NCI-H187 treated with DMSO at 0.1 percent for 48 hours (cell line): ENCODE results near the gene HDAC4.

ENCODE experiments used
- DNase-seq: peaks from one replicate; lab custom pipeline; 2025; lab: John Stamatoyannopoulos, UW

HDAC4 gene

DNA sequence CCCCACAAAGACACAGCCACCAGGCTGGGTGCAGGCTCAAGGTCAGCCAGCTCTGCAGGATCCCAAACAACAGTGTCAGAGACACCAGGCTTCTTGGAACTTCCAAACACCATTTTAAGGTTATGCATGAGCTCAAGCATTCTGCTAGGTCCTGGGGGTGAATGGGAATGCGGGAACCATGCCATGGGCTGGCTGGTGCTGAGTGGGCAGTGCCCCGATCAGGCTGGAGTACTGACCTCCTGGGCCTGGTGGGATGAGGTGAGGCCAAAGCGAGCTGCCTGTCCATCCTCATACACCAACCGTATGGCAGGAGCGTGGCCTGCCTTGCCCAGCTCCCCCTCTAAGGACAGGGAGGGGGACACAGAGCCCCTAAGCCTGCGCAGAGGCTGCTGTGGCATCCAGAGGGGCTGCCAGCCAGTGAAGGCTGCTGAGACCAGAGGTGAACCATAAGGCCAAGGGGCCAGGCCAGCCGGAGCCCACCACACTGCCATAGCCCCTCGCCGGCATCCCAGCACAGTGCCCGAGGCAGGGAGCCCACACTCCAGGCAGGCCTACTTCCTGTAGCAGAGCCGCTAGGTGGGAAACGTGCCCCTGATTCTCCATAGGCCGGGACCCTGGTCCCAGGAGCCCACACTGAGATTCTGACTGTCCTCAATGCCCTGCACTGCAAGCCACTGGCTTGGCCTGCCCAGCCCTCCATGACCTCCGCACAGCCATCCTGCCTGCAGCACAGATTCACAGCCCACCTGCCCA, 135.0 kb downstream of the HDAC4 start:
- no peak for DNase-seq

- DNase-seq, result no peak
Measured at GRCh38 chr2:239264838-239265651, 135.8 kb downstream of the HDAC4 start.

DNA sequence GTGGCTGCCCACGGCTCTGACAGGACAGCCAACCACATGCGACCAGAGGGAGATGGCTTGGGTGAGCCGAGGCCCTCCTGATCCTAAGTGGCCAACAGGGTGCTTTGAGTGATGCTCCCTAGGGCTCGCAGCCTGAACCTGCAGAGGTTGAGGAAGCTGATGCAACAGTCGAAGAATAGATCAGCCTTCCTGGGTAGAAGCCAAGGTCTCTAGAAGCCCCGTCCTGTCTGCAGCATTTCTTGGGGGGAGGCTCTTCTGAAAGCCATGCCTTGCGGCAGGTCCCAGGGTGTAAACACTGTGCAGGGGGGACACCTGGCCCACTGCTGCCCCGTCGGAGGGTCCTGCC, 136.4 kb downstream of the HDAC4 start:
- no peak for DNase-seq

DNA sequence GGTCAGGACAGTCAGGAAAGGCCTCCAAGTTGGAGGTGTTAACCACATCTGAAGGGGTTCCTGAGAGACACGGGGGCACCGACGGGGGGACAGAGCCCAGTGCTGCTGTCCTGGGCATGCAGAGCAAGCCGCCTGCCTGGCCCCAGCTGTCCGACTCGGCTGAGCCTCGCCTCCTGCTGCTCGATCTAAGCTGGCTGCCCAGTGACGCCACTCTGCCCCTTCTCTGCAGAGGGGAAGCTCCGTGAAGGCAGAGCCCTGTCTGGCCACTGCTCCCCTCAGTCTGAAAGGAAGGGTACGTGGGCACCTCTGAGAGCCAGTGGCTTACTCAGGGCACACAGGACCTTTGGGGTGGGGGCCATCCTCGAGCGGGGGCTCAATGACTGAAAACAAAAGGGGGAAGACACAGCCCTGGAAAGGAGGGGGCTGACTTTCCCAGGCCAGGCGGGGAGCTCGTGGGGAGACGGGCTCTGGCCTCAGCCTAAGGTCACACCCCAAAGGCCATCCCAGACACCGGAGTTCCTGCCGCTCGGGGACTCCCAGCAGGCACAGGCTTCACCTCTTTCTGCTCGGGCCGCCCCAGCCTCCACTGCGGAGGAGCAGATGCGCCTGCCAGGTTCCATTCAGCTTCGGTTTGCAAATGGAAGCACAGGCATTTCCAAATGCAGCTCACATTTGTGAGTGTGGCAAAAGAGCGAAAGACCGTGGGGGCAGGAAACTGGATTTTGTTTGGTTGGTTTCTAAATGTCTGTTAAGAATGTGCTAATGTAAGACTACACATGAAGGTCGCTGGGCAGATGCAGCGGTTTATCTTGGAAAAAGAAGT, 136.9 kb downstream of the HDAC4 start:
- DNase-seq, result no peak

GRCh38 chr2:239263231-239263630, 137.6 kb downstream of the HDAC4 start:
- DNase-seq, result no peak

DNA sequence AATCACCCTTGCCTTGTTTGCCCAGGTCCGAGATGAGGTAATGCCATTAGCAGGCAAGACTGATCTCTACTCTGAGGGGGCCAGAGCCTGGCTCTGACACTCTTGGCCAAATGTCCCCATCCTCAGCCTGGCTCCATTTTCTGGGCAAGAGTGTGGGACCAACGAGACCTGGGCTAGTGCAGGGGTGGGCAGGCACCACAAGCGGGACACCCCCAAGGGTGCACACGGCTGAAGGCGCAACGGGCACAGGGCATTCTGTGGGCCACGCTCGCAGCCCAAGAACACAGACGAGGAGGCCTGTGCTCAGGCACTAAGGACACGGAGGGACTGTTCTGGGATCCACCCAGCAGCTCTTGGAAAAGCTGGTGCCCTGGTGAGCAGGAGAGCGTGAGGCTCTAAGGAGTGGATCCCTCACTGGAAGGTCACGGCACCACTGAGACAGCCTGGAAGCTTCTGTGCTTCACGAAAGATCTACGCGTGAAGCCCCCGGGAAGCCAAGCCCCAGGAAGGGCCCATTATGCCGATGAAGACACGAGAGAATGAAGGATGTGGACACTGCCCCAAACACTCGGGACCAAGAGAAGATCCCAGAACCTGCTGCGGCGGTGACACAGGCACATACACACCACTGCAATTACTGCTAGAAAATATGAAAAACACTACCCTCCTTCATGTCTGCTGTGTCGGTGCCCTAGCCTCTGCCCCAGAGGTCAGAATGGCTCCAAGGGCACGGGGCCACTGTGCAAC, 138.2 kb downstream of the HDAC4 start:
- no peak for DNase-seq

DNA sequence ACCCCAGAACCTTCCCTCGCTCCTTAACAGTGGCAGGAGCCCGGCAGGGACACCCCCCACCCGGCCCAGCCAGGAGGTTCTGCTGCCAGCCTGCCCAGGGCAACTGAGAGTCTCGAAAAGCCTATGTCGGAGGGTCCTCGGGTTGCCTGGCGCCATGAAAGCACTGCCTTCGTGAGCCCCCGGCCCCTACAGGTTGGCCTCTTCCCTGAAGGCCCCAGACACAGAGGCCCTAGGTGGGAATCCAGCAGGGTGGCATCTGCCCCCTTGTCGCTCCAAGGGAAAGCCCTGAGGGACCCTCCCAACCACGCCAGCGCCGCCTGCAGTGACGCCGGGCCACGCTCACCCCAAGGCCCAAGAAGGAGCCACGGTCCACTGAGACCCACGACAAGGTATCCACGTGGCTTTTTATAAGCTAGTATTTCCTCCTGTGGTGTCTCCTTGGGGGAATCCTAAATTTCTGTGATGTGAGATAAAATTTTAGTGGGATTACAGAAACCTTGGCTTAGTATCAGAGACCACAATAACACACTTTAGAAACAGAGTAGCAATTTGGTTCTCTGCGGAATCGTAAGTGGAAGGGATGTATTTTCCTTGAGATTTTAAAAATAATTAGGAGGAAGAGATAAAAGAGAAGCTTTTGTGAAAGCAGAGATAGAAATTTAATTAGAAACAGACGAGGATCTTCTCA, 138.9 kb downstream of the HDAC4 start:
- DNase-seq, result no peak

DNA sequence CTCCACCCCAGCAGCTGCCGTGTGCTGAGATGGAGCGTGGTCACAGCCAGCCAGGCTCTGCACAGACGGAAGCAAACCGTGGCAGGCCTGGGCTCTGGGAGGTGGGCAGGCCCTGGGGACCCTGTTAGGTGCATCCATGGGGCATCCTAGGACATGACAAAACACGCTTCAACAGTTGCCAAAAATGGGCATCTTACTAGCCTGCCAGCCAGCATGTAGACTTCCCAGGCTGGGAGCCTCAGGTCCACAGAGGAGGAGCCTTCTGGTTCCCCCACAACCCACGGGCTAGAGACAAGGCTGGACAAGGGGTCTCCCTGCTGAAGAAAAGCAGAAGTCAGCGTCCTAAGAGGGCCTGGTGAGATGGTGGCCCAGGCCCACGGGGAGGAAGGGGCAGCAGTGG, 139.5 kb downstream of the HDAC4 start:
- DNase-seq, result no peak

GRCh38 chr2:239260546-239261327, 140.1 kb downstream of the HDAC4 start:
- DNase-seq, result no peak

DNA sequence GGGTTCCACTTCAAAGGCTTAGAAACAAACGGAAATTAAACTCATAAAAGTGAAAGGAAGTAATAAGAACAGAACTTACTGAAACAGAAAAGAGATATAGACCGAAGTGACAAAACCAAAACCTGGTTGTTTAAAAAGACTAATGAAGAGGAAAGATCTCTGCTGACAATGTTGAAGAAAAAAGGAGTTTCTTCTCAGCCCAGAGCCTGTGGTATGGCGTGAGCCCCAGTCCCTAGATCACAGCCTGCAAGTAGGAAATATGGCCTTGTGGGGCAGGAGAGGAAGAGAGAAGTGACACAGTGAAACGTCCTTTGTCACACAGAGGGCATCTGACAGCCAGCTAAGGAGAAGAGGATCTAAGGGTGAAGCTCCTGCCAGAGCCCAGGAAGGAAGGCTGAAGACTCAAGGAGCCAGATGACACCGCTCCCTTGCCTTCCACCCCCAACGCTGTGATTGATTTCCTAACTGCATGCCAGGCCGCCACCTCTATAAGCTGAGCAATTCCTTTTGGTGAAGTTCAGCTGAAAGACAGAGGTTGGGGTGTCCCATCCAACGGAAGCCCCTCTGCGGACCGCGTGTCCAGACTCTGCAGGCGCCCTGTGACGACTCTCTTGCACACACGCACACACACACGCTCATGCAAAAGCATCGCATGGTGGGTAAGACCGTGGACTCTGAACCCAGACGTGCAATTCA, 141.1 kb downstream of the HDAC4 start:
- DNase-seq, result no peak

DNA sequence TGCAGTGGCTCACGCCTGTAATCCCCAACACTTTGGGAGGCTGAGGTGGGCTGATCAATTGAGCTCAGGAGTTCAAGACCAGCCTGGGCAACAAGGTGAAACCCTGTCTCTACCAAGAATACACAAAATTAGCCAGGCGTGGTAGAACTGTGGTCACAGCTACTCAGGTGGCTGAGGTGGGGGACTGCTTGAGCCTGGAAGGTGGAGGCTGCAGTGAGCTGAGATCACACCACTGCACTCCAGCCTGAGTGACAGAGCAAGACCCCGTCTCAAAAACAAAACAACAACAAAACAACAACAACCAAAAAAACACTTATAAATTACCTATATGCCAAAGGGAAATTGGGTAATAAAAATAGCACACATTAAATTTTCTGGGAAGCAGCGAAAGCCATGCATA, 141.6 kb downstream of the HDAC4 start:
- no peak for DNase-seq

GRCh38 chr2:239258248-239258647, 142.6 kb downstream of the HDAC4 start:
- DNase-seq, result no peak

DNA sequence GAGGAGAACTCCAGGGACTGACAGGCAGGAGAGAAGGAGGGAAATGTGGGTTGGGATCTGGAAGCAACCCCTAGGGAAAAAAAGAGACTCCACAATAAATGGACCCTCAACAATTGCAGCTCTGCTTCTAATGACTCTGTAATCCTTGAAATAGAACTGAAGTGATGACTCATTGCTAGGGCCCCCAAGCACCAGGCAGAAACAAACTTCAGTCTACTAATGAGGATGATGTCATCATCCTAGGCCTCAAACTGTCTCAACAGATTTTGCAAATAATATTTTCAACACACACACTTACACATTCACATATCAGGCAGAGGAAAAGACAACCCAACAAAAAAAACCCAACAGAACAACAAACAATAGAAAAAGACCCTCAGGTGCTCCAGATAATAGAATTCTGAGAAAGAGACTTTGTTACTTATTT, 143.3 kb downstream of the HDAC4 start:
- no peak for DNase-seq

DNA sequence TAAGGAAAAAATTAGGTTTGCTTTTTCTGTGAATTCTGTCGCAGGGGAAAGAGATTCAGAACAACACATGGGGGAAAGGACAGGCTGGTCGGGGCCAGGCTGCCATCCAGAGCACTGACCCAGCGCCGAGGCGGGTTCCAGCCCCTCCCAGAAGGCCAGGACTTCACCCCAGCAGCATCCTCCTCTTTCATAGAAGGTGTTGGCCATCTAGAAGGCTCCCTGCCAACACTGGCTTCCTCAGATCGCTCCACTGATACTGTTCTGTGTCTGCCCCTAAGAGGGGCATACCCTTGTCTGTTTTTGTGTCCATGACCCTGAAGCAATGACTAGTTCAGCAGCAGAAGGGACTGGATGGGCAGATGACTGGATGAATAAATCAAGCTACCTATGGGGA, 144.5 kb downstream of the HDAC4 start:
- no peak for DNase-seq

- DNase-seq, result no peak
Measured at GRCh38 chr2:239255628-239256349, 145.0 kb downstream of the HDAC4 start.

- no peak for DNase-seq
Measured at GRCh38 chr2:239255218-239255617, 145.6 kb downstream of the HDAC4 start.

GRCh38 chr2:239253701-239254436, 147.0 kb downstream of the HDAC4 start:
- DNase-seq, result no peak

DNA sequence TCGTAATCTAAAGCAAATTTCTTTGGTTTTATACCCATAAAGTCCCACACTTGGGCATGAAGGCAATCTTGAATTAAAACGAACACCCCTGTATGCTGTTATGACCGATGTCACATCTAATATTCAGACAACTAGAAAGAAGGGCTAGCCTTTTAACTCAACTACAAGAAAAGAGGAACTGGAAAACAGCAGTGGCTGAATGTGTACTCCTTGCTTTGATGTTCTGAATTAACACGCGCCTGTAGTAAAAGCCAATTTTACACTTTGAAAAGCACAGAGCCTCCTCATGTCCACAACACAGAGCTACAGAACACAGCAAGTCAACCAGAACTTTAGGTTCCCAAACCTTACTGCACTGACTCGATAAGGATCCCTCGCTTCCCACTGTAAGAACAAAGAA, 147.6 kb downstream of the HDAC4 start:
- DNase-seq, result no peak

DNA sequence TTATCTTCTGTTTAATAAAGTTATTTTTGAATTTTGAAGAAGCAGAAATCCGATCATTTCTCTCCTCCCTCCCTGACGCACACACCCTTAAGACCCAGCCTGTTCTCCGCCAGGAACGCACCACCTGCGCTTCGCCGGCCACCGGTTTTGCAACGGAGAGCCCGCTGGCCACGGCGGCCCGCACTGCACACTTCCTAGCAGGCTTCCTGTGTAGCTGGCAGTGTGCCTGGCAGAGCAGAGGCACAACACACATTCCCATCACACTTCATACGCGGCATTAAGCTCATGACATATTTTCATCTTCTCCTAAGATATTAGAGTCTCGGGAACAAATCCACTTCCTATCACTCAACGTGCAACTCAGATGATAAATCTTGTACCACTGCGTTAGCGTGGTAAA, 148.0 kb downstream of the HDAC4 start:
- DNase-seq, result no peak
